ENCODE data around the gene SCT.
A peak's percentile ranks its signal among the peaks of the same experiment; 100 is the strongest.
"Not testable (repeated sequence)": the region's sequence is repeated elsewhere in the genome, so short reads cannot be mapped to it uniquely, and the experiment has no call there.

Gene SCT, protein sequence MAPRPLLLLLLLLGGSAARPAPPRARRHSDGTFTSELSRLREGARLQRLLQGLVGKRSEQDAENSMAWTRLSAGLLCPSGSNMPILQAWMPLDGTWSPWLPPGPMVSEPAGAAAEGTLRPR

DNA sequence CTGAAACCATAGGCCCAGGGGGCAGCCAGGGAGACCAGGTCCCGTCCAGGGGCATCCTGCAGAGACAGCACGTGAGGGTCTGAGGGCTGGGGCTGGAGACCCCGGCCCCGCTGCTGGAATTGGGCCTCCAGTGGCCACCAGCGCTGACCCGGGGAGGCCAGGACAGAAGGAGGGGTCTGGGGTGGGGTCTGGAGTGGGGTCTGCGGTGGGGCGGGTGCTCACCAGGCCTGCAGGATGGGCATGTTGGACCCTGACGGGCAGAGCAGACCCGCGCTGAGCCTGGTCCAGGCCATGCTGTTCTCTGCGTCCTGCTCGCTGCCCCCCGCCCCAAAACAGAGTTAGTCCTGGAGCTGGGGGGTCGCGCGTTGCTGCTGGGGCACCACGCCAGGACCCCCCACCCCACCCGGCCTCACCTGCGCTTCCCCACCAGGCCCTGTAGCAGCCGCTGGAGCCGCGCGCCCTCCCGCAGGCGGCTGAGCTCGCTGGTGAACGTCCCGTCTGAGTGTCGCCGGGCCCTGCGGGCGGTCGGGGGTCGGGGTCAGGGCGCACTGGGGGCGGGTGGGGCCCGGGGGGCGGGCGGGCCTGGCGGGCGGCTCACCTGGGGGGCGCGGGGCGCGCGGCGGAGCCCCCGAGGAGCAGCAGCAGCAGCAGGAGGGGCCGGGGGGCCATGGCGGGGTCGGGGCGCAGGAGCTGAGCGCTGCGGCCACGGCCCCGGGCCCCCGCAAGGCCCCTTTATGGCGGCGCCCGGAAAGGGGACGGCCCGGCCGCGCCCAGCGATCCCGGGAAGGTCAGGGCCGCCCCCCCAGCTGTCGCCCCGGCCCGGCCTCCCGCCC, at the start of gene SCT:
Gene SCT, minus strand, starts transcription at position 707 of the 833 bp plus-strand sequence. Its CDS starts 38 bp downstream, at position 669.
- no peak for DNase-seq (ENCODE audit: low read depth)

DNA sequence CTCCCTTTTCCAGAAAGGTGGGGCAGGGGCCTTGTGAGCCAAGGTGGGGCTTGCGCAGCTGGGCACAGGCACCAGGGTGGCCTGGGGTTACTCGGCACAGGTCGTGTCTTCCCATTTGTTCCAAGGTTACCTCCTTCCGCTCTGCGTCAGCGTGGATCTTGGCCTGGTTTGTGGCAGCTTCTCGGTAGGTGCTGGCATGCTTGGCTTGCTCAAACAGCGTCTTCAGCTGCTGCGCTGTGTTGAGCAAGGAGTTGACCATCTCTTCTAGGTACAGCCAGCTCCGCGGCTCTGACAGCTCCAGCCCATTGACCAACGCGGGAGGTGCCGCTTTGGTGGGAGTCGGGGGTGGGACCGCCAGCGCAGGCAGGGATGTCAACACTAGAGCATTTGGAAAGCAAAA, 47.4 kb upstream of the SCT start:
- no peak for DNase-seq (ENCODE audit: low read depth)

DNA sequence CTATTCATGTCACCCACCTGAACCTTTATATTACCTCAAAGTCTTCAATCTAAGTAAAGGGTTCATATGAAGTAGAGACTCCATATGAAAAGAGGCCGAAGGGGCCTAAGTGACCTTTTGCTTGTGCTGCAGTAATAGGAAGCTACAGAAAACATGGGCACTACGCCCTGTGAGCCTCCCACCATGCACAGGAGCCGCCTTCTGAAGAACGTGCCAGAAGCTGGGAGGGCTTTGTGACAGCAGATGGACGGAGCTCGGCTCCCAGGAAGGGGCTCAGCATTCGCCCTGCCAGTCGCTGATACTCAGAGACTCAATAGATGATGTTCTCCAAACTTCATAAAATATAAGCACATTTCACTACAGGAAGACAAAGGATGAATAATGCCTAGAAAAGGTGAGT, 46.9 kb upstream of the SCT start:
- no peak for DNase-seq (ENCODE audit: low read depth)

DNA sequence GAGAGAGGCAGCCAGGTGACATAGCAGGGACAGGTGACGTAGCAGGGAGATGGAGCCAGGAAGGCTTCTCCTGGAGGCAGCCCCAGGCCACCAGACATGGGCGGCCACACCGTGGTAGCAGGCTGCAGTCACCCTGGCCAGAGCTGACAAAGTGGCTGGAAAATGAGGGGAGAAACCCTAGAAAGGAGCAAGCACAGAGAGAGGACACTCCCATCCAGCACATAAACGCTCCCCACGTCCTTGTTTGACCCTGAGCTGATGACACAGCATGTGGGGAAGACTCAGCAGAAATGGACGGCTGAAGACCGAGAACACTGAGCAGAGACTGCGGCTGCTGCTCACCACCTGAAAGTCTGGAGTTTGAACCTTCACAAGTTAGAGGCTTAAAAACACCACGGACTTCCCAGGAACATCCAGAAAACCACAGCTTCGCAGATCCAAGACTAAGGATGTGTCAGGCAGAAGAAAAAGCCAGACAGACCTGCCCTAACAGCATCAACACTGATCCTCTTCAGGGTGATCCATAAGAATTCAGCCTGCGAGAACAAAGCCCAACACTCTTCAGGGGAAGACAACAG, 38.8 kb upstream of the SCT start:
- DNase-seq (ENCODE audit: low read depth), result peak; percentile 20

DNA sequence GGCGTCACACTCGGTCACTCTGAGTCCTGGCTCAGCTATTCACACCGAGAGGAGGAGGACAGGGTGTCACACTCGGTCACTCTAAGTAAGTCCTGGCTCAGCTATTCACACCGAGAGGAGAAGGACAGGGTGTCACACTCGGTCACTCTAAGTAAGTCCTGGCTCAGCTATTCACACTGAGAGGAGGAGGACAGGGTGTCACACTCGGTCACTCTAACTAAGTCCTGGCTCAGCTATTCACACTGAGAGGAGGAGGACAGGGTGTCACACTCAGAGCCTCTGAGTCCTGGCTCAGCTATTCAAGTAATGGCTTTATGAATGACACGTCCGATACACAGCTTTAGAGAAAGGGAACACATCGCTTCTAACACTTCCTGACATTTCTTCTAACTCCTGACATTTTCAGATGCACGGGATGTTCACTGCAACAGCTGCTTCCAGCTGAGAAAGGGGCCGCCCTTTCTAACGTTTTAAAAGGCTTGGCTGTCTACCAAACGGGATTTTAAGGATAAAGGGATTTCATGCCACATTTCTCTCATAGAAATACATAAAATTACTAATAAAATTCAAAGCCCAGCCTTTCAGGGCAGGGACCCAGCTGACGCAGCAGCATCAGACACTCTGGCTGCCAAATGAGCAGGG, 38.2 kb upstream of the SCT start:
- DNase-seq (ENCODE audit: low read depth), result peak; percentile 9

DNA sequence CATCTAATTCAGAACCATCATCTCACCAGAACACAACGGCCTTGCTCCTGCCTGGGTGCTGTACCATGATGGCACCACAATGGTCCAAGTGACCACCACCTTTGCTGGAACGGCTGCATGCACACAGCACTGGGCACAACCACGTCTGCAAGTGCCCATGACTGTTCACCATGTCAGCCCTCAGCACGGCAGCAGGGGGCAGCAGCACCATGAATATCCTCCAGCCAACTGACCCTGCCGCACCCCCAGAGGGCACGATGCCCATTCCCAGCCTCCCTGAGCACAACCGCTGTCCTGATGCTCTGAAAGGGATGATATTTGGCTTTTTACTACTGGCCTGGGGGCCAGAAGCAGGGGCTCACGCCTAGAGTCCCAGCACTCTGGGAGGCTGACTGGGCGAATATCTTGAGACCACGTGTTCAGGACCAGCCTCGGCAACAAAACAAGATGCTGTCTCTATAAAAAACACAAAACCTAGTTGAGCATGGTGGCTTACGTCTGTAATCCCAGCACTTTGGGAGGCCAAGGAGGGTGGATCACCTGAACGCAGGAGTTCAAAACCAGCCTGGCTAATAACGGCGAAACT, 35.8 kb upstream of the SCT start:
- DNase-seq (ENCODE audit: low read depth), result peak; percentile 44

DNA sequence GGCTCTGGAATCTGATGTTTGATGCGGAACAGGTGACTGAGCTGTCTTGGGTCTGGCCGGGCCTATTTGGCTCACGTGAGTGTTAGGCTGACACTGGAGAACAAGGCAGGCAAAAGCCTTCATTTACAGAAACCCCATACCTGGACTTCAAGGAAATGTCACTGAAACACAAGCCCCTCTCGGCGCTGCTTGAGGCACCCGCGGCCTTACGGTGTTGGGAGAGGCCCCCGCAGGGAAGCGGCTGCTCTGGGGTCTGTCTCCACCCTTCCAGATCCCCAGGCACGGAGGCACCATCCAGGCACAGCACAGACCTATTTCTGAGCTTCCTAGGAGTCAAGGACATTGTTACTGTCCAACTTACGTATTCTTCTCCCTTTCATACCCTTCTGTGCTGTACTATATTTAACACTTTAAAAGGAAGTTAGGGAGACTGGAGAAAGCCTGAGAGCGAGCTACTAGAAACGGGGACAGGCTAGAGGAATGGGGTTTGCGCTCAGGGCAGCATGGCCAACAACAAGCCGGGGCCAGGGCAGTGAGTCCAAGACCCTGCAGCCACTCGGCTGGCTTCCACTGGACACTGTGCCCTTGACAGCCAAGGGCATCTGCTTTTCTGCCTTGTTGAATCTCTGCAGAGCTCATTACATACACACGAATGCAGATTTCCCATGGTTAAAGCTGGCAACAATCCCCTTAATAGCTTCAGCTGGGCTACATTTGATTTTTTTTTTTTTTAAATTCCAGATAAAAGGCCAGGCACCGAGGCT, 33.9 kb upstream of the SCT start:
- DNase-seq (ENCODE audit: low read depth), result no peak

DNA sequence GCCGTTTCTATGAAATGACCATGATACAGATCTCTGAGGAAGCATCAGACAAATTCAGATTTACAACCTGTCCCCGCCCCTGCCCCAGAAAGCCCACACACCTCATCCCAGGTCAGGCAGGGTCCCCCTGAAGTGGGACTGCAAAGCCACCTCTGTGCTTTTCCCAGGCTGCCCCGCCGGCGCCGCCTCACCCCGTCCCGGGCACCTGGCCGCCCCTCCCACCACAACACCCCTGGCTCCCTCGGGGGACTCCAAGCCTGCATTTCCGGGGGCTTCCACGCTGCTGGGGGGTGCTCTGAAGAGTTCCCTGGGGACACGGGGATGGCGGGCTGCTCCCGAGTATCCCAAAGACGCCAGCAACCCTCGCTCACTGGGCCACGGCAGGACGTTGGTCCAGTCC, 33.3 kb upstream of the SCT start:
- DNase-seq (ENCODE audit: low read depth), result no peak

DNA sequence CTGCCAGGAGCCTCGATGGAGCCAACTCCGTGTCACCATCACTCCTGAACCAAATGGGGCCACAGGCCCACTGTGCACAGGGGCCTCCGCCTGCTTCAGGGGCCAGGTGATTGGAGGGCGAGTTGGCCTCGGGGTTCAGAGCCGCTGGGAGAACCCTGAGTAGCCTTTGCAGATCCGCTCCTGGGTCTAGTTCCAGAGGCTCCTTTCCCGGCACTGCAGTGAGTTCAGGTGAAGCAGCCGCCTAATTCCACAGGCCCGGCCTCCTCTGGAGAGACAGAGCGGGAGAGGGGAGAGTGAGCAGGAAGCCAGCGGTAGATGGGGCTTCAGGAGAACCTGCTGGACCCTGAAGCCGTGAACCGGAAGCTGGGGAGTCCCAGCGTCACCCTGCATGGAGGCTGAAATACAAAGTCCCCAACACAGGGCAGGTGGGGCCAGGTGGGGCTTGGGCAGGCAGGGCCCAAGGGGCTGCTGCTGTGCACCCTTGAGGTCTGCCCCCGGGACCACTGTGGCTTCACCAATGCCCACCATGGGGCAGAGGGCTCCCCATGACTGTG, 32.6 kb upstream of the SCT start:
- no peak for DNase-seq (ENCODE audit: low read depth)

DNA sequence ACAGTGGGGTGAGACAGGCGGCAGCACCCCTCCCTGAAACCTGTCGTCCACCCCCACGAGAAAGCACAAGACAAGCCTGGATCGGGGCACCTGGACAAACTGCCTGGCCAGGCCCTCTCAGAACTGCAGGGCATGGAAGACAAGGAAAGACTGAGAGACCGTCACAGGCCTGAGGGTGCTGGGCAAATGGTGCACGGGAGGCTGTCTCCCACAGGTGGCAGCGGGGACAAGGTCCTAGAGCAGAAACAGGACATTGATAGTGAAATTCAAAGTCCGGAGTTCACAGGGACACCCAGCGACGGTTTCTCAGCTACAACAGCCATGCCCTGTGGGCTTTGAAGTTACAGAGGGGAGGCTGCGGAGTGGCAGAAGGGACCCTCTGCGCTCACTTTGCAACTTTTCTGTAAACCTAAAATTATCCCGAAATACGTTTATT, 30.7 kb upstream of the SCT start:
- DNase-seq (ENCODE audit: low read depth), result no peak

DNA sequence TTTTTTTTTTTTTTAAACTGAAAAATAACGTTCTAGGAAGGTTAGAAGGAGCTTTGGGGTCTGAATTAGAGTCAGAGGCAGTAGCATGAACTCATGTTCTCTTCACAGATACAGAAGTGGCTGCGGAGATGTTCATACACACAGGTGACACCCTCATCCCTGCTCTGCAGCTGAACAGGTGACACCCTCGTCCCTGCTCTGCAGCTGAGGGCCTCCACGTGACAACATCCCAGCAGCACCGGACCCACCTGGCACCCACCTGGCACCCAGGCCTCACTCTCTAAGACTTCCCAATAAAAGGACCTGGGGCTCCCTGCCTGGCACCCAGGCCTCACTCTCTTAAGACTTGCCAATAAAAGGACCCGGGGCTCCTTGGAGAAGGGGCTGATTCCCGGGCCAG, 29.9 kb upstream of the SCT start:
- DNase-seq (ENCODE audit: low read depth), result no peak

DNA sequence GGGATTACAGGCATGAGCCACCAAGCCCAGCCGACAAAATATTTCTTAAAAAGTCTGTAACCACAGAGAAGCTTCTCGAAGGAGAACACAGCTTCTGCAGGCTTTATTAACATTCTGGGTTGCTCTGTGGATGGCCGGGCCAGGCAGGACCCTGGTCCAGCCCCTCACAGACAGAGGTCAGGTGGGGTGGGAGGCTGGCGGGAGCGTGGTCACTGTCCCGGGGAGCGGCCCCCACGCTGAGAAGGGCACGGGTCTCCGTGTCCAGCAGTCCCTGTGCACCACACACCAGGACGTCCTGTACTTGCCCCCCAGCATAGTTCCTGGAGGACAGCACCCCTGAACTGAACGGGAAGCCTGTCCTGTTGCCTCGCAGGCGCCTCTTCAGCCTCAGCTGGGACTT, 29.4 kb upstream of the SCT start:
- no peak for DNase-seq (ENCODE audit: low read depth)

DNA sequence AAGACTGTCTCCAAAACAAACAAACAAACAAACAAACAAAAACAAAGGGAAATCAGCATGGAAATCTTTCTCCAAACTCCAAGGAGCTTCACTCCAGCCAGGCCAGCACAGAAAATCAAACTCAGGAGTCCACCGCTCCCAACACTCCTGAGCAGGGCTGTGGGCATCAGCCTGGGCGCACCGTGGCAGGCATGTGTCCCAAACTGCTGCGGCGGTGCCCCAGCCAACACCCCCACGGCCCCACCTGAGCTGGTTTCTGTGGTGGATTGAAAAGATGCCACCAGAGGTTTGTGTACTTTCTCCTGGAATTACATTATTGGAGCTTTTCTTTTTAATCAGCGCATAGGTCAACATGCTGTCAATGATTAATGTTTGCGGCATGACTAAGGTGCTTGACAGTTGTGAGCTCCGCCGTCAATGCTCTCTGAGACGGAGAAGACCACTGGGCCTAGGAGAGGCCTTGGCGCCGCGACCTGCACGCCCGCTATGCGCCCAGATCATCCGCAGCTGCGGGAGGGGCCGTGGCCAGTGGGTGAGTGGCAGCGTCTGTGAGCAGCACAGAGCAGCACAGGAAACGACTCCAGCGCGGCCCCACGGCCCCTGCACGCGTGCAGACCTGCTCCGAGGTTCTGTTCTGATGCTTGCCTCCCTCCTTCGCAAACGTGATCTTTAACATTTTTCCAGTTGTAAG, 28.2 kb upstream of the SCT start:
- DNase-seq (ENCODE audit: low read depth), result no peak

DNA sequence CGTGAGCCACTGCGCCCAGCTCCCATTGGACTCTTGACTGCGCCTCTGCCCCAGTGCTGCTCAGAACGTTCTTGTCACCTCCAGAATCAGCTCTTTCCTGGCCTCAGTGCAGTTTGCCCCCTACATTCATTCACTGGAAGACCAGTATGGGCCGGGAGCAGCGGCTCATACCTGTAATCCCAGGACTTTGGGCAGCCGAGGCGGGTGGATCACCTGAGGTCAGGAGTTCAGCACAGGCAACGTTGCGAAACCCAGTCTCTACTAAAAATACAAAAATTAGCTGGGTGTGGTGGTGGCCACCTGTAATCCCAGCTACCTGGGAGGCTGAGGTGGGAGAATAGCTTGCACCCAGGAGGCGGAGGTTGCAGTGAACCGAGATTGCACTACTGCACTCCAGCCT, 27.5 kb upstream of the SCT start:
- DNase-seq (ENCODE audit: low read depth), result not testable (repeated sequence)

DNA sequence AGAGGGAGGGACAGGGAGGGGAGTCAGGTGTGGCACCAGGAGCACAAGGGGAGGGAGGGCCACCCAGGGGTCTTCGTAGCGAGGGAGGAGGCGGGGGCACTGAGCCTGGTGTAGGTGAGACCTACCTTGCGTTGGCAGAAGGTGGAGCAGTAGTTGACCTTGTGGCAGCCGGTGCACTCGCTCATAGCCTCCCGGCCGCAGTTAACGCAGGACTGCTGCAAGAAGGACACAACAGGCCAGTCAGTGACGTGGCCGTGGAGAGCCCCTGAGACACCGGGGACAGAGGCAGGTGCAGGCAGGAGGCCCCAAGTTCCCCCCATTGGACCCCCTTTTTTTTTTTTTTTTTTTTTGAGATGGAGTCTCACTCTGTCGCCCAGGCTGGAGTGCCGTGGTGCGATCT, 26.9 kb upstream of the SCT start:
- no peak for DNase-seq (ENCODE audit: low read depth)

DNA sequence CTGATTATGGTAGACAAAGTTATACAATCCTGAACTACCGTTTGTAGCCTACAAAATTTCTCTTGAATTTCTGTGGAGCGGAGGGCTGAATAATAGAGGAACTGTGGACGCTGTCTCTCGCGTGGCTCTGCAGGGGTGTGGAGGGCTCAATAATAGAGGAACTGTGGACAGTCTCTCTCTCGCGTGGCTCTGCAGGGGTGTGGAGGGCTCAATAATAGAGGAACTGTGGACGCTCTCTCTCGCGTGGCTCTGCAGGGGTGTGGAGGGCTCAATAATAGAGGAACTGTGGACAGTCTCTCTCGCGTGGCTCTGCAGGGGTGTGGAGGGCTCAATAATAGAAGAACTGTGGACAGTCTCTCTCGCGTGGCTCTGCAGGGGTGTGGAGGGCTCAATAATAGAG, 26.2 kb upstream of the SCT start:
- not testable (repeated sequence) for DNase-seq (ENCODE audit: low read depth)

DNA sequence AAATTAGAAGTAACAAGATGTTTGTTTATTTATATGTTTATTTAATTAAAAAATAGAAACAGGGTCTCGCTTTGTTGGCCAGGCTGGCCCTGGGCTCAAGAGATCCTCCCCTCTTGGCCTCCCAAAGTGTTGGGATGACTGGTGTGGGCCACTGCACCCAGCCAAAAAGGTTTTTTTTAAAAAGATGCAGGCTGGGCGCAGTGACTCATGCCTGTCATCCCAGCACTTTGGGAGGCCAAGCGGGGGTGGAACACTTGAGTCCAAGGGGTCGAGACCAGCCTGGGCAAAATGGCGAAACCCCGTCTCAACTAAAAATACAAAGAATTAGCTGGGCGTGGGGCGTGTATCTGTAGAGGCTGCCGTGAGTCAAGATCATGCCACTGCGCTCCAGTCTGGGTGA, 23.5 kb upstream of the SCT start:
- no peak for DNase-seq (ENCODE audit: low read depth)

DNA sequence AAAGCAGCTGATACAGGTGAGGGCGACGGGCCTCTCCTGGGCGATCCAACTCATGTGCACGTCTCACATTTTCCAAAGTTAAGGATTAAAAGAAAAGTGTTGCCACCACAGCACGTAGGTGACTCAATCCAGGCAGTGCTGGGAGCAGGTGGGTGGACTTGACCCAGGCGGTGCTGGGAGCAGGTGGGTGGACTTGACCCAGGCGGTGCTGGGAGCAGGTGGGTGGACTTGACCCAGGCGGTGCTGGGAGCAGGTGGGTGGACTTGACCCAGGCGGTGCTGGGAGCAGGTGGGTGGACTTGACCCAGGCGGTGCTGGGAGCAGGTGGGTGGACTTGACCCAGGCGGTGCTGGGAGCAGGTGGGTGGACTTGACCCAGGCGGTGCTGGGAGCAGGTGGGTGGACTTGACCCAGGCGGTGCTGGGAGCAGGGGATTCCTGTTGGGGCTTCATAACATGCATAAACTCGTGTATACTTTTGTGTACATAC, 20.7 kb upstream of the SCT start:
- not testable (repeated sequence) for DNase-seq (ENCODE audit: low read depth)

DNA sequence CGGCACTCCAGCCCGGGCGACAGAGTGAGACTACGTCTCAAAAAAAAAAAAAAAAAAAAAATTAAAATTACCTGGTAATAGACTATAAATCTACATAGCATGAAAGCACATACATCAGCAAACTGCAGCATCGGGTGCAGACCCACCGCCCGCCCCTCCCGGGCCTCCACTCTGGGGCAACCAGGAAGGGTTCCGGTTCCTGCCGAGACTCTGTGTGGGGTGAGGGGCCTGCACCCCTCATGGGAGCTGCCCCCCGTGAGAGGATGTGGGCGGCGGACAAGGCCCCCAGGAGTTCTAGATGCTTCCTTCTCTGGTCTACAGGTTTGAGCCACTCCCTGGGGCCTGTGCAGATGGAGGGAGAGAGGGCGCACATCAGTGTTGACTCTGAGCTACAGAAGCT, 19.2 kb upstream of the SCT start:
- DNase-seq (ENCODE audit: low read depth), result no peak

DNA sequence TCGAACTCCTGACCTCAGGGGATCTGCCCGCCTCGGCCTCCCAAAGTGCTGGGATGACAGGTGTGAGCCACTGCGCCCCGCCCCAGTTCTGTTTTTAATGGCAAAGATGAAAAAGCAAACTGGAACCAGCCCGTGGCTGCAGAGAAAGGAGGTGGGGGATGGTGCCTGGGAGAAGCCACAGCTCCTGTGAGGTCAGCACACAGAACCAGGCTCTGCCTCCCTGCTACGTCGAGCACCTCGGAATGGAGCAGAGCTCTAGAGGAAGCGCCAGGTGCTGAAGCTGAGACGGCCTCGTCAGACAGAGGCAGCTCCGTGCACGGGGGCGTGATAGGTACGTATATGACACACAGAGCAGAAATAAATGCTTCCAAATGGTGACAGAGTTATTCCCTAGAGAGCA, 18.6 kb upstream of the SCT start:
- no peak for DNase-seq (ENCODE audit: low read depth)

Measured in fibroblast of the conjunctiva (primary cell).